Measurements from ENCODE around the gene EYA4. TPM values are rescaled to one million over a fixed set of nuclear protein-coding genes. Genes with fewer than 3 reads are reported as not detected.

EYA4 gene
- total RNA-seq, 1 experiment from 2014 or later = not detected

DNA sequence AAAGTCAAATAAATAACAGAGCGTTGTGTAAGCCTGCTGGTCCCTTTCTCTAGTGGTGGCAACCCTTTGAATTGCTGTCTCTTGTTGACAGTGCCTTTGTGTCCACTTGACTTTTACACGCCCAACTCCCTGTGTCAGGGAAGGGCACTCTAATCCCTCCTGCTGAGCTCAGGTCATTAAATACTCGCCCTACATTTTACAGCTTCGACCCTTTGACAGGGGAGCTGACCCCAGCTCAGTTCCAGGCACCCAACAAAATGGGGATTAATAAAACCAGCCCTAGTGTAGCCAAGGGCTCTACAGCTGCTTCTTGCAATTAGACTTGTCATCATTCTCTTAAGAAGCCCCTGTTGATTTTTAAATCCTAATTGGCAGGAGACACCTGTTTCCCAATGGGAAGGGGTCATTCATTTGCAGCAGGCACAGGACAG, 308.2 kb downstream of the EYA4 start:
- TF ChIP-seq, protein P1, sequence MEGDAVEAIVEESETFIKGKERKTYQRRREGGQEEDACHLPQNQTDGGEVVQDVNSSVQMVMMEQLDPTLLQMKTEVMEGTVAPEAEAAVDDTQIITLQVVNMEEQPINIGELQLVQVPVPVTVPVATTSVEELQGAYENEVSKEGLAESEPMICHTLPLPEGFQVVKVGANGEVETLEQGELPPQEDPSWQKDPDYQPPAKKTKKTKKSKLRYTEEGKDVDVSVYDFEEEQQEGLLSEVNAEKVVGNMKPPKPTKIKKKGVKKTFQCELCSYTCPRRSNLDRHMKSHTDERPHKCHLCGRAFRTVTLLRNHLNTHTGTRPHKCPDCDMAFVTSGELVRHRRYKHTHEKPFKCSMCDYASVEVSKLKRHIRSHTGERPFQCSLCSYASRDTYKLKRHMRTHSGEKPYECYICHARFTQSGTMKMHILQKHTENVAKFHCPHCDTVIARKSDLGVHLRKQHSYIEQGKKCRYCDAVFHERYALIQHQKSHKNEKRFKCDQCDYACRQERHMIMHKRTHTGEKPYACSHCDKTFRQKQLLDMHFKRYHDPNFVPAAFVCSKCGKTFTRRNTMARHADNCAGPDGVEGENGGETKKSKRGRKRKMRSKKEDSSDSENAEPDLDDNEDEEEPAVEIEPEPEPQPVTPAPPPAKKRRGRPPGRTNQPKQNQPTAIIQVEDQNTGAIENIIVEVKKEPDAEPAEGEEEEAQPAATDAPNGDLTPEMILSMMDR (IDR thresholded peaks at IDR 0.05; ENCODE audit: insufficient read depth in 1 of 2, low read depth in 1 of 2, low read length in 1 of 2, severe bottlenecking in 1 of 2, unreplicated experiment in 1 of 2) = no peak
- Mint-ChIP-seq H3K4me3 (ENCODE audit: unreplicated experiment) (no peak overlapping the region), H3K27ac (ENCODE audit: unreplicated experiment) (no peak overlapping the region), H3K4me1 (ENCODE audit: low read depth, unreplicated experiment) (peaks cover 12% of the 10 kb centered on the region), H3K9me3 (ENCODE audit: unreplicated experiment) (peaks cover 9% of the 10 kb centered on the region), H3K27me3 (ENCODE audit: insufficient read depth, unreplicated experiment) (no peaks in the 10 kb centered on the region), H3K36me3 (ENCODE audit: insufficient read depth, unreplicated experiment) (no peaks in the 10 kb centered on the region)
- ChIA-PET POLR2A (no interaction called here), CTCF (no interaction called here)
- H3K9me3 ChIP-seq = no peaks in the 10 kb centered on the region
- intact Hi-C loops (cut with micrococcal nuclease; ENCODE audit: unreplicated experiment) = no loop called here
- peaks cover 8% of the 10 kb centered on the region; the same call in 1 of the 2 replicates for H3K4me1 ChIP-seq
- H3K36me3 ChIP-seq (ENCODE audit: control insufficient read depth, insufficient read depth, low read length) = no peaks in the 10 kb centered on the region
- H3K4me3 ChIP-seq (ENCODE audit: low read depth, low read length) = no peak overlapping the region
- H3K27me3 ChIP-seq (replicated peaks; ENCODE audit: control insufficient read depth, insufficient read depth, low read length) = no peaks in the 10 kb centered on the region
- no peak for DNase-seq
- no TSS peak for BruUV-seq (replicated peaks)

DNA sequence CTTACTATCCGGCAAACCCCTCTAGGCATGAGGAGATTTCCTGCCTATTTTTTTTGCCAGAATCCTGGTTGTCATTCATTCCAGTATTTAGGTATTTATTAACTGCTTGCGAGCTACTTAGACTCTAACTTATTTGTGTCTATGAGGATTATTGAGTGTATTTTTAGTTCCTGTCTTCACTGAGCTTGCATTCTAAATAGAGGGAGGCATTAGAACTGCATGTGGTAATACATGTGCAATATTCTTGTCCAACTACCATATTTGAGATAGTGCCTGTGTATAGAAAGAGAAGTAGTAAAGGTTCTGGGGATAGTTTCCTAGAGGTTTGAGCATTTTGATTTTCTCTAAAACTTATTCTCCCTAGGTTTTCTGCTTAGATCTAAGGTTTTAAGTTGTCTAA, 308.9 kb downstream of the EYA4 start:
- Mint-ChIP-seq H3K27me3 (ENCODE audit: insufficient read depth, unreplicated experiment) (no peaks in the 10 kb centered on the region), H3K9me3 (ENCODE audit: unreplicated experiment) (peaks cover 9% of the 10 kb centered on the region), H3K36me3 (ENCODE audit: insufficient read depth, unreplicated experiment) (no peaks in the 10 kb centered on the region), H3K4me1 (ENCODE audit: low read depth, unreplicated experiment) (peaks cover 12% of the 10 kb centered on the region), H3K27ac (ENCODE audit: unreplicated experiment) (no peak overlapping the region), H3K4me3 (ENCODE audit: unreplicated experiment) (no peak overlapping the region)
- intact Hi-C loops (cut with micrococcal nuclease; ENCODE audit: unreplicated experiment) = no loop called here
- no TSS peak for BruUV-seq (replicated peaks)
- POLR2A ChIA-PET = no interaction called here
- CTCF ChIA-PET = no interaction called here
- TF ChIP-seq, protein P1 (IDR thresholded peaks at IDR 0.05; ENCODE audit: insufficient read depth in 1 of 2, low read depth in 1 of 2, low read length in 1 of 2, severe bottlenecking in 1 of 2, unreplicated experiment in 1 of 2) = no peak
- DNase-seq = no peak
- H3K27me3 ChIP-seq (replicated peaks; ENCODE audit: control insufficient read depth, insufficient read depth, low read length) = no peaks in the 10 kb centered on the region
- H3K36me3 ChIP-seq (ENCODE audit: control insufficient read depth, insufficient read depth, low read length) = no peaks in the 10 kb centered on the region
- peaks cover 8% of the 10 kb centered on the region; the same call in 1 of the 2 replicates for H3K4me1 ChIP-seq
- no peaks in the 10 kb centered on the region for H3K9me3 ChIP-seq
- H3K4me3 ChIP-seq (ENCODE audit: low read depth, low read length) = no peak overlapping the region

DNA sequence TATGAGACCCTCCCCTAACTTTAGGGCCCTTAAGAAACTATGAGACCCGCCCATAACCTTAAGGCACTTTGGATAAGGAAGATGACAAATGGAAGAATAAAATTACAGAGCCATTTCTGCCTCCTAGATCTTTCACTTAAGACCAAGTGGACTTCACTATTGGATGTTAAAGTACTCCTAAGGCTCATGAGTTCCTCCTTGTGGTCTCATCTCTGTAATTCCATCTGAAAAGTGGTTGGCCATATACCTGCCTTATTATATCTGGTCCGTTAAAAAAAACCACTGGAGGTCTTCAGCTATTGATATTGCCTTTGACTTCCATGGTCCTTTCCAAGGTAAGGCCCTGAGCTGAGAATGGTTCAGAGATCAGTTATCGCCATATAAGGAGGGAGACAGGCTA, 310.3 kb downstream of the EYA4 start:
- Mint-ChIP-seq H3K4me3 (ENCODE audit: unreplicated experiment) (no peak overlapping the region), H3K27ac (ENCODE audit: unreplicated experiment) (no peak overlapping the region), H3K9me3 (ENCODE audit: unreplicated experiment) (peaks cover 9% of the 10 kb centered on the region), H3K4me1 (ENCODE audit: low read depth, unreplicated experiment) (peaks cover 12% of the 10 kb centered on the region), H3K27me3 (ENCODE audit: insufficient read depth, unreplicated experiment) (no peaks in the 10 kb centered on the region), H3K36me3 (ENCODE audit: insufficient read depth, unreplicated experiment) (no peaks in the 10 kb centered on the region)
- no peaks in the 10 kb centered on the region for H3K36me3 ChIP-seq (ENCODE audit: control insufficient read depth, insufficient read depth, low read length)
- no peak overlapping the region for H3K4me3 ChIP-seq (ENCODE audit: low read depth, low read length)
- H3K27me3 ChIP-seq (replicated peaks; ENCODE audit: control insufficient read depth, insufficient read depth, low read length) = no peaks in the 10 kb centered on the region
- POLR2A ChIA-PET = no interaction called here
- no TSS peak for BruUV-seq (replicated peaks)
- CTCF ChIA-PET = no interaction called here
- H3K9me3 ChIP-seq = no peaks in the 10 kb centered on the region
- H3K4me1 ChIP-seq = peaks cover 8% of the 10 kb centered on the region; the same call in 1 of the 2 replicates
- intact Hi-C loops (cut with micrococcal nuclease; ENCODE audit: unreplicated experiment) = no loop called here
- TF ChIP-seq, protein P1 (IDR thresholded peaks at IDR 0.05; ENCODE audit: insufficient read depth in 1 of 2, low read depth in 1 of 2, low read length in 1 of 2, severe bottlenecking in 1 of 2, unreplicated experiment in 1 of 2) = no peak
- DNase-seq = no peak
